DOHH2 (cell line): ENCODE measurements around the gene CFAP61.

Experiments
- H3F3A ChIP-seq: fragments of 200-600 bp; sonication (generic), shearing (Covaris generic); 2 replicates; pipeline ENCODE4 v1.6.0; 2016; ENCODE audit warnings: antibody characterized with exemption, mild to moderate bottlenecking; ENCODE audit not compliant: control insufficient read depth, insufficient read depth
- H3K27ac ChIP-seq: fragments of 200-600 bp; sonication (generic); 2 replicates; pipeline ENCODE4 v1.5.1; 2014; ENCODE audit warnings: low read depth, mild to moderate bottlenecking, low read length, moderate library complexity
- H3K27me3 ChIP-seq: fragments of 200-600 bp; sonication (generic); 2 replicates; pipeline ENCODE4 v1.6.1; 2014; ENCODE audit warnings: mild to moderate bottlenecking, low read length, mixed read lengths; ENCODE audit not compliant: control insufficient read depth
- H3K36me3 ChIP-seq: fragments of 200-600 bp; sonication (generic); 2 replicates; pipeline ENCODE4 v1.6.1; 2014; ENCODE audit warnings: mild to moderate bottlenecking, low read length, moderate library complexity, mixed read lengths; ENCODE audit not compliant: control insufficient read depth
- H3K4me1 ChIP-seq: fragments of 200-600 bp; sonication (generic); 2 replicates; pipeline ENCODE4 v1.6.1; 2014; ENCODE audit warnings: mild to moderate bottlenecking, low read length, mixed read lengths; ENCODE audit not compliant: control insufficient read depth
- H3K4me2 ChIP-seq: fragments of 200-600 bp; sonication (generic); 2 replicates; pipeline ENCODE4 v1.6.0; 2014; ENCODE audit warnings: mild to moderate bottlenecking, low read length, moderate library complexity
- H3K4me3 ChIP-seq: fragments of 200-600 bp; sonication (generic); 2 replicates; pipeline ENCODE4 v1.5.1; 2014; ENCODE audit warnings: mild to moderate bottlenecking, low read length, mixed read lengths
- H3K79me2 ChIP-seq: fragments of 200-600 bp; sonication (generic); 2 replicates; pipeline ENCODE4 v1.6.1; 2014; ENCODE audit warnings: mild to moderate bottlenecking, low read length, mixed read lengths; ENCODE audit not compliant: control insufficient read depth
- H3K9me2 ChIP-seq: fragments of 200-600 bp; sonication (generic); replicated peaks from 2 replicates; pipeline ENCODE4 v1.6.1; 2014; ENCODE audit warnings: mild to moderate bottlenecking, low read length, mixed read lengths; ENCODE audit not compliant: control insufficient read depth
- H3K9me3 ChIP-seq: fragments of 200-600 bp; sonication (generic); 2 replicates; pipeline ENCODE4 v1.6.1; 2014; ENCODE audit warnings: antibody characterized with exemption, low read length, mixed read lengths; ENCODE audit not compliant: control insufficient read depth, insufficient read depth
- H4K20me1 ChIP-seq: fragments of 200-600 bp; sonication (generic); 2 replicates; pipeline ENCODE4 v1.6.0; 2014; ENCODE audit warnings: low read depth, mild to moderate bottlenecking, antibody characterized with exemption, low read length, moderate library complexity; ENCODE audit not compliant: control insufficient read depth, insufficient read depth
- EZH2phosphoT487 ChIP-seq: fragments of 200-600 bp; sonication (generic); IDR thresholded peaks from 2 replicates; pipeline ENCODE4 v1.6.1; 2017; ENCODE audit warnings: borderline replicate concordance, mild to moderate bottlenecking, antibody characterized with exemption, low read length, moderate library complexity, mixed read lengths
- TF ChIP-seq, protein P1 (sequence below): fragments of 200-600 bp; sonication (generic); IDR thresholded peaks from one replicate; pipeline ENCODE4 v1.5.1; 2014; ENCODE audit warnings: antibody characterized with exemption, mild to moderate bottlenecking, low read depth, low read length; ENCODE audit not compliant: poor library complexity, severe bottlenecking

CFAP61 gene

DNA sequence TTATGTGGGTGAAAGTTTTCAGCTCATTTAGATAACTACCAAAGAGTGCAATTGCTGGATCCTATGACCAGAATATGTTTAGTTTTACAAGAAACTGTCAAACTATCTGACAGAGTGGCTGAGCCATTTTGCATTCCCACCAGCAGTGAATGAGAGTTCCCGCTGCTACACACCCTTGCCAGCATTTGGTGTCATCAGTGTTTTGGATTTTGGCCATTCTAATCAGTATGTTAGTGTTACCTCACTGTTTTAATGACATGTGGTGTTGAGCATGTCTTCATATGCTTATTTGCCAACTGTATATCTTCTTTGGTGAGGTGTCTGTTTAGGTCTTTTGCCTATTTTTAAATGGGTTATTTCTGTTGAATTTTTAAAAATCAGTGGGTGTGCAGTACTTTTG, 120.9 kb downstream of the CFAP61 start:
- Histone ChIP-seq H4K20me1 (no peaks in the 10 kb centered on the region), H3K27me3 (no peaks in the 10 kb centered on the region), H3K9me3 (no peaks in the 10 kb centered on the region), H3K36me3 (no peaks in the 10 kb centered on the region), H3K4me3 (no peak overlapping the region), H3K4me2 (no peak overlapping the region), H3K4me1 (no peaks in the 10 kb centered on the region), H3K79me2 (no peaks in the 10 kb centered on the region), H3K27ac (no peak overlapping the region), H3K9me2 (no peaks in the 10 kb centered on the region), H3F3A (no peaks in the 10 kb centered on the region)
- TF ChIP-seq, protein P1, sequence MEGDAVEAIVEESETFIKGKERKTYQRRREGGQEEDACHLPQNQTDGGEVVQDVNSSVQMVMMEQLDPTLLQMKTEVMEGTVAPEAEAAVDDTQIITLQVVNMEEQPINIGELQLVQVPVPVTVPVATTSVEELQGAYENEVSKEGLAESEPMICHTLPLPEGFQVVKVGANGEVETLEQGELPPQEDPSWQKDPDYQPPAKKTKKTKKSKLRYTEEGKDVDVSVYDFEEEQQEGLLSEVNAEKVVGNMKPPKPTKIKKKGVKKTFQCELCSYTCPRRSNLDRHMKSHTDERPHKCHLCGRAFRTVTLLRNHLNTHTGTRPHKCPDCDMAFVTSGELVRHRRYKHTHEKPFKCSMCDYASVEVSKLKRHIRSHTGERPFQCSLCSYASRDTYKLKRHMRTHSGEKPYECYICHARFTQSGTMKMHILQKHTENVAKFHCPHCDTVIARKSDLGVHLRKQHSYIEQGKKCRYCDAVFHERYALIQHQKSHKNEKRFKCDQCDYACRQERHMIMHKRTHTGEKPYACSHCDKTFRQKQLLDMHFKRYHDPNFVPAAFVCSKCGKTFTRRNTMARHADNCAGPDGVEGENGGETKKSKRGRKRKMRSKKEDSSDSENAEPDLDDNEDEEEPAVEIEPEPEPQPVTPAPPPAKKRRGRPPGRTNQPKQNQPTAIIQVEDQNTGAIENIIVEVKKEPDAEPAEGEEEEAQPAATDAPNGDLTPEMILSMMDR: no peak
- TF ChIP-seq EZH2phosphoT487: no peak

GRCh38 chr20:20174089-20174835, 121.9 kb downstream of the CFAP61 start:
- TF ChIP-seq EZH2phosphoT487: no peak
- TF ChIP-seq, protein P1: no peak
- H3K27ac ChIP-seq: no peak overlapping the region
- H3K36me3 ChIP-seq: no peaks in the 10 kb centered on the region
- H4K20me1 ChIP-seq: no peaks in the 10 kb centered on the region
- H3K27me3 ChIP-seq: no peaks in the 10 kb centered on the region
- H3K4me2 ChIP-seq: no peak overlapping the region
- H3K79me2 ChIP-seq: no peaks in the 10 kb centered on the region
- no peak overlapping the region for H3K4me3 ChIP-seq
- no peaks in the 10 kb centered on the region for H3K9me3 ChIP-seq
- H3K4me1 ChIP-seq: no peaks in the 10 kb centered on the region
- no peaks in the 10 kb centered on the region for H3K9me2 ChIP-seq
- H3F3A ChIP-seq: no peaks in the 10 kb centered on the region

- no peaks in the 10 kb centered on the region for H3K79me2 ChIP-seq
- no peaks in the 10 kb centered on the region for H3K36me3 ChIP-seq
- H3K4me3 ChIP-seq: no peak overlapping the region
- no peak overlapping the region for H3K27ac ChIP-seq
- TF ChIP-seq, protein P1: no peak
- TF ChIP-seq EZH2phosphoT487: no peak
- H3K4me2 ChIP-seq: no peak overlapping the region
- no peaks in the 10 kb centered on the region for H3K9me3 ChIP-seq
- H3K9me2 ChIP-seq: no peaks in the 10 kb centered on the region
- H4K20me1 ChIP-seq: no peaks in the 10 kb centered on the region
- H3K27me3 ChIP-seq: no peaks in the 10 kb centered on the region
- H3K4me1 ChIP-seq: no peaks in the 10 kb centered on the region
- no peaks in the 10 kb centered on the region for H3F3A ChIP-seq
Observed at GRCh38 chr20:20181322-20181721, 129.0 kb downstream of the CFAP61 start.
